Keratinocyte (primary cell): ENCODE measurements around the gene TFRC. TPM values are rescaled to one million over a fixed set of nuclear protein-coding genes. Genes with fewer than 3 reads are reported as not detected.
"Not testable (repeated sequence)": the region's sequence is repeated elsewhere in the genome, so short reads cannot be mapped to it uniquely, and the experiment has no call there.

Experiments
- DNase-seq: peaks from one replicate; pipeline ENCODE4 v3.0.0-alpha.2; 2011; ENCODE audit warnings: low read depth, missing footprints, low spot score
- FAIRE-seq: peaks from 2 replicates; lab custom pipeline; 2011; peaks lifted over from hg19 to GRCh38; lab: Jason Lieb, UNC
- H2AFZ ChIP-seq: 2 replicates; pipeline ENCODE4 v1.6.0; 2012; ENCODE audit warnings: low read length, control low read depth, inconsistent platforms; ENCODE audit not compliant: control insufficient read depth
- H3K27ac ChIP-seq: 2 replicates; pipeline ENCODE4 v1.5.1; 2011; ENCODE audit warnings: low read length; ENCODE audit not compliant: control insufficient read depth, insufficient read depth
- H3K27me3 ChIP-seq: 3 replicates; pipeline ENCODE4 v1.6.0; 2011; ENCODE audit warnings: low read length; ENCODE audit not compliant: control insufficient read depth, insufficient read depth; ENCODE audit errors: extremely low read depth
- H3K36me3 ChIP-seq, 2 experiments: 2 replicates in 1 of 2; 3 replicates in 1 of 2; pipeline ENCODE4 v1.5.1; 2011; ENCODE audit warnings: low read length in 2 of 2, mild to moderate bottlenecking in 1 of 2; ENCODE audit not compliant: control insufficient read depth in 2 of 2, insufficient read depth in 2 of 2; ENCODE audit errors: extremely low read depth in 1 of 2
- H3K4me1 ChIP-seq: 3 replicates; pipeline ENCODE4 v1.5.1; 2011; ENCODE audit warnings: low read length; ENCODE audit not compliant: control insufficient read depth, insufficient read depth; ENCODE audit errors: extremely low read depth
- H3K4me2 ChIP-seq: 3 replicates; pipeline ENCODE4 v1.6.0; 2011; ENCODE audit warnings: low read depth, low read length; ENCODE audit not compliant: control insufficient read depth, insufficient read depth; ENCODE audit errors: extremely low read depth
- H3K4me3 ChIP-seq, 3 experiments: fragments of 200-600 bp in 1 of 3; sonication (generic) in 1 of 3; 2 replicates in 2 of 3; 3 replicates in 1 of 3; pipeline ENCODE4 v1.5.1; 2011 to 2016; ENCODE audit warnings: low read length in 3 of 3, mild to moderate bottlenecking in 3 of 3, control low read depth in 2 of 3, inconsistent platforms in 1 of 3, low read depth in 1 of 3, mixed read lengths in 1 of 3, mixed run types in 1 of 3, moderate library complexity in 1 of 3; ENCODE audit not compliant: control insufficient read depth in 2 of 3, insufficient read depth in 2 of 3; ENCODE audit errors: extremely low read depth in 1 of 3
- H3K79me2 ChIP-seq: 2 replicates; pipeline ENCODE4 v1.6.0; 2012; ENCODE audit warnings: low read length; ENCODE audit not compliant: control insufficient read depth, insufficient read depth
- H3K9ac ChIP-seq: 3 replicates; pipeline ENCODE4 v1.6.0; 2011; ENCODE audit warnings: low read length; ENCODE audit not compliant: control insufficient read depth, insufficient read depth; ENCODE audit errors: extremely low read depth
- H3K9me1 ChIP-seq: 3 replicates; pipeline ENCODE4 v1.6.0; 2011; ENCODE audit warnings: low read length; ENCODE audit not compliant: control insufficient read depth, insufficient read depth; ENCODE audit errors: extremely low read depth
- H3K9me3 ChIP-seq: 2 replicates; pipeline ENCODE4 v1.5.1; 2012; ENCODE audit warnings: low read depth, low read length; ENCODE audit not compliant: control insufficient read depth
- H4K20me1 ChIP-seq: 3 replicates; pipeline ENCODE4 v1.6.0; 2011; ENCODE audit warnings: low read length; ENCODE audit not compliant: control insufficient read depth, insufficient read depth; ENCODE audit errors: extremely low read depth
- CTCF ChIP-seq, 3 experiments: IDR thresholded peaks in 1 of 3; conservative IDR thresholded peaks in 1 of 3; optimal IDR thresholded peaks in 1 of 3; 2 replicates in 2 of 3; 3 replicates in 1 of 3; pipeline versions ENCODE3 to v1.5.1; 2011; ENCODE audit warnings: low read length in 3 of 3, mild to moderate bottlenecking in 3 of 3, moderate library complexity in 2 of 3, control low read depth in 1 of 3, inconsistent platforms in 1 of 3; ENCODE audit not compliant: insufficient read depth in 2 of 3; ENCODE audit errors: extremely low read depth in 1 of 3
- EZH2 ChIP-seq: IDR thresholded peaks from one replicate; pipeline ENCODE4 v1.6.1; 2012; ENCODE audit warnings: inconsistent platforms, mild to moderate bottlenecking, low read length, moderate library complexity
- dilution Hi-C: fragments of 300-500 bp; cut with MboI; formaldehyde crosslinking; loops from one replicate; pipeline ENCODE4 v1.7.0; 2020; ENCODE audit warnings: low sequenced_read_pairs; ENCODE audit not compliant: extremely low pct_ligation_motif_present
- polyA plus RNA-seq, 5 experiments: library from polyadenylated mRNA; depleted of rRNA in 3 of 5; stranded (reverse) in 3 of 5; stranded (forward) in 1 of 5; unstranded in 1 of 5; fragments of >200 nt; gene quantifications; 1 replicate in 1 of 5; 2 replicates in 3 of 5; 3 replicates in 1 of 5; pipeline versions ENCODE4 v1.2.1 to v1.2.3, GENCODE V29; 2011 to 2012; ENCODE audit warnings: missing spikeins in 2 of 5, low read depth in 1 of 5, low replicate concordance in 1 of 5

The TFRC gene
- polyA plus RNA-seq, 1 donor (not counting 4 experiments of a cell fraction or from before 2014, with no cell fraction given): 109 TPM

- FAIRE-seq, dilution Hi-C loops, H3K4me3 ChIP-seq, H3K9me3 ChIP-seq, H2AFZ ChIP-seq, H3K4me2 ChIP-seq, H3K27ac ChIP-seq, H3K27me3 ChIP-seq, DNase-seq, H4K20me1 ChIP-seq, H3K9ac ChIP-seq, H3K9me1 ChIP-seq, H3K4me1 ChIP-seq, H3K79me2 ChIP-seq, H3K36me3 ChIP-seq: not testable (repeated sequence)
- TF ChIP-seq CTCF (optimal IDR thresholded peaks at IDR 0.05 in 1 of 3, IDR thresholded peaks at IDR 0.05 in 1 of 3, conservative IDR thresholded peaks at IDR 0.05 in 1 of 3; ENCODE audit: extremely low read depth in 1 of 3, insufficient read depth in 2 of 3, low read length in 3 of 3): peak in 1 of 3 experiments; percentile 37
Measured at GRCh38 chr3:196026059-196026458, 55.8 kb downstream of the TFRC start.

- Histone ChIP-seq H3K4me1 (no peaks in the 10 kb centered on the region), H3K27me3 (no peaks in the 10 kb centered on the region), H3K4me2 (no peak overlapping the region), H2AFZ (no peak overlapping the region), H3K79me2 (no peaks in the 10 kb centered on the region), H3K9ac (no peak overlapping the region), H3K9me3 (no peaks in the 10 kb centered on the region), H4K20me1 (no peaks in the 10 kb centered on the region), H3K4me3 (no peak overlapping the region), H3K9me1 (no peaks in the 10 kb centered on the region), H3K27ac (no peak overlapping the region), H3K36me3 (no peaks in the 10 kb centered on the region)
- DNase-seq: no peak
- dilution Hi-C loops: no loop called here
- TF ChIP-seq CTCF (optimal IDR thresholded peaks at IDR 0.05 in 1 of 3, IDR thresholded peaks at IDR 0.05 in 1 of 3, conservative IDR thresholded peaks at IDR 0.05 in 1 of 3; ENCODE audit: extremely low read depth in 1 of 3, insufficient read depth in 2 of 3, low read length in 3 of 3): no peak
- TF ChIP-seq EZH2: no peak
- no peak for FAIRE-seq
Measured at GRCh38 chr3:196024968-196025367, 56.9 kb downstream of the TFRC start.
